Heart left ventricle (tissue), 16 donors: ENCODE results near the gene RNASE13. TPM values are rescaled to one million over a fixed set of nuclear protein-coding genes. Genes with fewer than 3 reads are reported as not detected.

Source experiments
- ATAC-seq, 4 donors: fragments of 200-7000 bp; cut with Tn5 transposase; one replicate each; pipeline ENCODE4 v1.9.1; 2020 to 2022; ENCODE audit warnings: moderate library complexity in 4 of 4, mild to moderate bottlenecking in 3 of 4, moderate number of reproducible peaks in 1 of 4
- DNase-seq, 5 donors: peaks; one replicate each; pipeline ENCODE4 v3.0.0-alpha.2; 2020
- H3K27ac ChIP-seq, 12 donors: fragments of 200-600 bp; sonication (generic) in 4 of 12; one replicate each; pipeline versions ENCODE4 v1.5.0 to v1.8.0; 2016 to 2022; ENCODE audit warnings: mild to moderate bottlenecking in 2 of 12
- H3K27me3 ChIP-seq, 9 donors: fragments of 200-600 bp; sonication (generic) in 2 of 9; one replicate each; pipeline versions ENCODE4 v1.5.1 to v1.8.0; 2016 to 2022; ENCODE audit warnings: mild to moderate bottlenecking in 3 of 9
- H3K36me3 ChIP-seq, 9 donors: fragments of 200-600 bp; sonication (generic) in 2 of 9; one replicate each; pipeline versions ENCODE4 v1.5.0 to v1.8.0; 2018 to 2022; ENCODE audit warnings: mild to moderate bottlenecking in 2 of 9
- H3K4me1 ChIP-seq, 12 donors: fragments of 200-600 bp; sonication (generic) in 4 of 12; one replicate each; pipeline versions ENCODE4 v1.5.0 to v1.8.0; 2016 to 2022; ENCODE audit warnings: mild to moderate bottlenecking in 3 of 12
- H3K4me3 ChIP-seq, 12 donors: fragments of 200-600 bp; sonication (generic) in 4 of 12; one replicate each; pipeline versions ENCODE4 v1.5.0 to v1.8.0; 2017 to 2022; ENCODE audit warnings: mild to moderate bottlenecking in 9 of 12, moderate library complexity in 4 of 12
- H3K9me3 ChIP-seq, 12 donors: fragments of 200-600 bp; sonication (generic) in 4 of 12; one replicate each; pipeline versions ENCODE4 v1.5.0 to v1.8.0; 2016 to 2022; ENCODE audit warnings: mild to moderate bottlenecking in 1 of 12
- POLR2A ChIP-seq, 2 donors: fragments of 450-650 bp; IDR thresholded peaks; one replicate each; pipeline ENCODE4 v1.6.1; 2017; ENCODE audit warnings: antibody characterized with exemption in 2 of 2, mild to moderate bottlenecking in 2 of 2, moderate library complexity in 2 of 2
- WGBS, 4 donors: extraction: QIAGEN DNeasy Blood & Tissue Kit in 2 of 4; methylation state at CpG; one replicate each; pipeline versions ENCODE4 v1.1.5 to v1.1.7; 2013 to 2018; 5-methylcytosine and 5-hydroxymethylcytosine counted together
- intact Hi-C, 10 donors: fragments of 100-400 bp; cut with DNase I; formaldehyde crosslinking; loops; one replicate each; pipeline versions ENCODE4 v1.11.1 to v1.14.2; 2022
- polyA plus RNA-seq, 2 donors: library from polyadenylated mRNA; stranded (reverse); fragments of 200-250 nt; gene quantifications; one replicate each; pipeline ENCODE4 v1.2.3, GENCODE V29; 2013
- total RNA-seq, 9 donors: library from RNA; depleted of rRNA in 2 of 9; stranded (reverse); fragments of >200 nt in 2 of 9; fragmentation: NEBNext Ultra II Directional in 3 of 9; extraction: Animal tissue kit (Norgen Biotek cat#: 25700) in 3 of 9; gene quantifications; one replicate each; pipeline versions ENCODE4 v1.1.0 to v1.2.4, GENCODE V29; 2016 to 2023
- TF ChIP-seq, protein P1 (sequence below), 12 donors: fragments of 200-600 bp; sonication (generic) in 4 of 12; IDR thresholded peaks; one replicate each; pipeline versions ENCODE4 v1.5.0 to v1.8.0; 2018 to 2022; ENCODE audit warnings: antibody characterized with exemption in 12 of 12, mild to moderate bottlenecking in 5 of 12
- donor health status: ischemic (EF 13 %, LVEDD 7.1; RV severe dilation, severe dysfunction).
- donor health status: healthy with polysubstance abuse.
- donor health status: DM: no; HTN: yes; CAD: no.
- donor health status: DM: no; HTN: no; CAD: no.
- donor health status: ischemic (EF 25% LVEDD 6.9; RV normal size, moderate dysfunction).
- donor health status: ischemic (EF 25% LVEDD 5.7; RV mildly dilated, moderate dysfunction).
- donor health status: healthy.
- donor health status: DM: yes; HTN: yes; CAD: no.
- donor health status: ischemic (EF 35%, LVEDD 5.7; RV mildly dilated, moderate dysfunction).
- donor health status: nonischemic (EF 11% LVEDD 7.7; RV severe dilation, severe dysfunction).
- donor health status: DM: yes; HTN: yes; CAD: no.
- donor health status: PGD.
- donor health status: ischemic (EF 29% LVEDD 5.4; RV normal size, mild dysfunction).
- donor health status: nonischemic (EF 23%, LVEDD 6.1; RV moderate dilation, normal function).

RNASE13 gene
- total and polyA plus RNA-seq, 11 donors, result not detected

DNA sequence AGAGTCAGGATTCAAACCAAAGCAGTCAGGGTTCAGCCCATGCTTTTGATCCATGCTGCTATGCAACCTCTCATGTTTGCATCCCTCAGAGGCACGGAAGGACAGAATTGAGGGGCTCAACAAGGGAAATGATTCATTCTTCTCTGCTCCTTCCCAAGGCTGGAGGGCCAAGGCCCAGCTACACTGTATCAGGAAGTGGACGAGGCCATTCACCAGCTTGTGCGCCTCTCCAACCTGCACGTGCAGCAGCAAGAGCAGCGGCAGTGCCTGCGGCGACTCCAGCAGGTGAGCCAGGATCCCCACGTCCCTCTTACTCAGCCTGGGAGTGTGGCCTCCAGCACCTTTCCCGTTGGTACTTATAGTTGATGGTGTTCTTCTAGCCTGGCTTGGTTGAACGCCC is 44.1 kb upstream of the RNASE13 start:
- Histone ChIP-seq H3K4me1 (no peaks in the 10 kb centered on the region), H3K9me3 (no peaks in the 10 kb centered on the region), H3K36me3 (peaks cover 0 to 99% (median 97%) of the 10 kb centered on the region in 9 donors), H3K27me3 (no peaks in the 10 kb centered on the region), H3K27ac (no peak overlapping the region), H3K4me3 (no peak overlapping the region)
- WGBS, 4 donors, result 86 to 88% (median 88%) methylated on average over 10 of the region's 10 CpGs
- ATAC-seq (no peak), DNase-seq (no peak)
- TF ChIP-seq, protein P1, sequence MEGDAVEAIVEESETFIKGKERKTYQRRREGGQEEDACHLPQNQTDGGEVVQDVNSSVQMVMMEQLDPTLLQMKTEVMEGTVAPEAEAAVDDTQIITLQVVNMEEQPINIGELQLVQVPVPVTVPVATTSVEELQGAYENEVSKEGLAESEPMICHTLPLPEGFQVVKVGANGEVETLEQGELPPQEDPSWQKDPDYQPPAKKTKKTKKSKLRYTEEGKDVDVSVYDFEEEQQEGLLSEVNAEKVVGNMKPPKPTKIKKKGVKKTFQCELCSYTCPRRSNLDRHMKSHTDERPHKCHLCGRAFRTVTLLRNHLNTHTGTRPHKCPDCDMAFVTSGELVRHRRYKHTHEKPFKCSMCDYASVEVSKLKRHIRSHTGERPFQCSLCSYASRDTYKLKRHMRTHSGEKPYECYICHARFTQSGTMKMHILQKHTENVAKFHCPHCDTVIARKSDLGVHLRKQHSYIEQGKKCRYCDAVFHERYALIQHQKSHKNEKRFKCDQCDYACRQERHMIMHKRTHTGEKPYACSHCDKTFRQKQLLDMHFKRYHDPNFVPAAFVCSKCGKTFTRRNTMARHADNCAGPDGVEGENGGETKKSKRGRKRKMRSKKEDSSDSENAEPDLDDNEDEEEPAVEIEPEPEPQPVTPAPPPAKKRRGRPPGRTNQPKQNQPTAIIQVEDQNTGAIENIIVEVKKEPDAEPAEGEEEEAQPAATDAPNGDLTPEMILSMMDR (IDR thresholded peaks at IDR 0.05), result no peak
- no peak for TF ChIP-seq POLR2A (IDR thresholded peaks at IDR 0.05)
- intact Hi-C loops, result no loop called here

DNA sequence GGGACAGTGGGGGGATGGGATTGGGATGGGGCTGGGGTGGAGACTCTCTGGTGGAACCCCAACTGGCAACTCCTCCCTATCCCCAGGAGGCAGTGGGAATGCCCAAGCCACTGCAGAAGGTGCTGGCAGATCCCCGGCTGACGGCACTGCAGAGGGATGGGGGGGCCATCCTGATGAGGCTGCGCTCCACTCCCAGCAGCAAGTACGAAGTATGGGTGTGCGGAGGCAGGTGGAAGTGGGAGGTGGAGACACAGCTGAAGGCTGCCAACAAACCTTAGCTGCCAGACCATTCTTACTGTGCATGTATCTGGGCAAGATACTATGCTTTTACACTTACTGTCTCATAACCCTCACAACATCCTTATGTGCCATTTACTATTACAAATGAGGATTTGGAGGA is 43.7 kb upstream of the RNASE13 start:
- Histone ChIP-seq H3K36me3 (peaks cover 0 to 99% (median 97%) of the 10 kb centered on the region in 9 donors), H3K4me1 (peaks cover 0 to under 1% (median 0%) of the 10 kb centered on the region in 12 donors), H3K27me3 (no peaks in the 10 kb centered on the region), H3K9me3 (no peaks in the 10 kb centered on the region), H3K27ac (no peak overlapping the region), H3K4me3 (no peak overlapping the region)
- ATAC-seq (no peak), DNase-seq (no peak)
- intact Hi-C loops, result no loop called here
- TF ChIP-seq, protein P1 (IDR thresholded peaks at IDR 0.05), result no peak
- TF ChIP-seq POLR2A (IDR thresholded peaks at IDR 0.05), result no peak
- 89 to 90% (median 89%) methylated on average over 5 of the region's 5 CpGs for WGBS, 4 donors

DNA sequence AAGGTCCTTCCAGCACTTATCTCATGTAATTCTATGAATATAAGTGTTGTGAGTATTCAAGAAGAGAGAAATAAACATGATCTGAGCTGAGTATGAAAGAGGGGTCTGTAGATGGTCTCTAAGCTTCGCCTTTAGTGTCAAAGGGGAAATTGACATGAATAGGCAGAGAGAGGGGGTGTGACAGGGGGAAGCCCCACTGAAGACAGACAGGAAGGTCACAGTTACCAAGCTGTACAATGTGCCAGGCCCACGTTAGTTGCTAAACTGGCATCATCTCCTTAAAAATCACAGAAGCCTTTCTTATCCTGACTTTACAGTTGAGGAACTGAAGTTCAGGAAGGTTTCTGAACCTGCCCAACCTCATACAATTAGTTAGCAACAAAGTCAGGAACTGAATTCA is 43.1 kb upstream of the RNASE13 start:
- Histone ChIP-seq H3K4me1 (peaks cover 0 to 7% (median 3%) of the 10 kb centered on the region in 12 donors), H3K4me3 (no peak overlapping the region), H3K36me3 (peaks cover 0 to 99% (median 91%) of the 10 kb centered on the region in 9 donors), H3K9me3 (no peaks in the 10 kb centered on the region), H3K27me3 (no peaks in the 10 kb centered on the region), H3K27ac (no peak overlapping the region)
- intact Hi-C loops, result no loop called here
- ATAC-seq (no peak), DNase-seq (no peak)
- WGBS, 4 donors, result 77 to 88% (median 85%) methylated on average over 2 of the region's 2 CpGs
- TF ChIP-seq, protein P1 (IDR thresholded peaks at IDR 0.05), result no peak
- TF ChIP-seq POLR2A (IDR thresholded peaks at IDR 0.05), result no peak

DNA sequence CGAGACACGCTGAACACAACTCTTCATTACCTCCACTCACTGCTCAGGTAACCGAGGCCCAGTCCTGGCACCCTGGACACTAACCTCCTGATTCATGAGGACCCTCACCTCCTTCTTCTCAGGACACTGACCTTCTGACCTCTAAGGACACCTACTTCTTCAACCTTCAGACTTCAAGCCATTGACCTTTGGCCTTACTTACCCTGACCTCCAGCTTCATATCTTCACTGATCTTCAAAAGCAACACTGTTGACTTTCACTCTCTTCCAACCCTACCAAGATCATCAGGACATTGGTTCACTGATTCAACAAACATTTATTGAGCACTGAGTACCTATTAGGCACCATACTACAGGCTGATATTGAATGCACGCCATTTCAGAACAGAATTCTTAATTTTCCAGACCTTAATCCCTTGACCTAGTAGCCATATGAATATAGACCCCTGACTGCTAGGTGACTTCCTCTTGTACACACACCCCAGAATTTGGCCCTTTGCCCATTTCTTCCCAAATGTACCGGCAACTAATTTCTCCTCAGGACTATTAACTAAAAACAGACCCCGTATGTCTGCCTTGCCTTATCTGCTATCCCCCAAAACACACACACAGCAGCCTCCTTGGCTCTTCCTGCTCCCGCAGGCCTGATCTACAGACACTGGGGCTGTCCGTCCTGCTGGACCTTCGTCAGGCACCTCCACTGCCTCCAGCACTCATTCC is 41.3 kb upstream of the RNASE13 start:
- Histone ChIP-seq H3K27ac (no peak overlapping the region), H3K4me1 (peaks cover 0 to 21% (median 14%) of the 10 kb centered on the region in 12 donors), H3K4me3 (no peak overlapping the region), H3K27me3 (no peaks in the 10 kb centered on the region), H3K36me3 (peaks cover 0 to 82% (median 74%) of the 10 kb centered on the region in 9 donors), H3K9me3 (no peaks in the 10 kb centered on the region)
- ATAC-seq, result no peak
- intact Hi-C loops, result no loop called here
- WGBS, 4 donors, result 85 to 88% (median 87%) methylated on average over 9 of the region's 9 CpGs
- DNase-seq, result no peak
- TF ChIP-seq, protein P1 (IDR thresholded peaks at IDR 0.05), result no peak
- no peak for TF ChIP-seq POLR2A (IDR thresholded peaks at IDR 0.05)
